ENCODE data around the gene RERE. TPM values are rescaled to one million over a fixed set of nuclear protein-coding genes. Genes with fewer than 3 reads are reported as not detected.

RERE gene
- total RNA-seq, 1 experiment from 2014 or later = 40.6 TPM

DNA sequence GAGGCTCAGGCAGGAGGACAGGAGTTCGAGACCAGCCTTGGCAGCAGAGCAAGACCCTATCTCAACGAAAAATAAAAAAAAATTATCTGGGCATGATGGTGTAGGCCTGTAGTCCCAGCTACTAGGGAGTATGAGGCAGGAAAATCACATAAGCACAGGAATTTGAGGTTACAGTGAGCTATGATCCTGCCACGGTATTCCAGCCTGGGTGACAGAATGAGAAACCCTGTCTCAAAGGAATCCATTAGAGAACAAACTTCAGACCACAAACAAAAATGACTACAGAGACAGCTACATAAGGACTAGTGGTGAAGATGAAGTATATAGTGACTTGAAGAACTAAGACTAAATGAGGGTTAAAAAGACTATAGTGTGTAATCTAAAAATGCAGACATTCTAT is 233.1 kb downstream of the RERE start:
- no peak for TF ChIP-seq ZFX (IDR thresholded peaks at IDR 0.05)
- no peak for TF ChIP-seq RAD21 (IDR thresholded peaks at IDR 0.05; ENCODE audit: low read depth)
- no peak for TF ChIP-seq EGR1 (IDR thresholded peaks at IDR 0.05; ENCODE audit: low read depth)
- TF ChIP-seq EZH2 (IDR thresholded peaks at IDR 0.05) = no peak
- TF ChIP-seq POLR2A (IDR thresholded peaks at IDR 0.05; ENCODE audit: borderline replicate concordance, extremely low read depth, insufficient read depth, insufficient read length) = no peak
- no peak for TF ChIP-seq ELF1 (IDR thresholded peaks at IDR 0.05; ENCODE audit: borderline replicate concordance, low read depth)
- no peak for TF ChIP-seq CBX3 (IDR thresholded peaks at IDR 0.05; ENCODE audit: low read depth)
- no peak for TF ChIP-seq POLR2AphosphoS5 (IDR thresholded peaks at IDR 0.05; ENCODE audit: low read depth, low read length)
- TF ChIP-seq, protein P1, sequence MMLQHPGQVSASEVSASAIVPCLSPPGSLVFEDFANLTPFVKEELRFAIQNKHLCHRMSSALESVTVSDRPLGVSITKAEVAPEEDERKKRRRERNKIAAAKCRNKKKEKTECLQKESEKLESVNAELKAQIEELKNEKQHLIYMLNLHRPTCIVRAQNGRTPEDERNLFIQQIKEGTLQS (IDR thresholded peaks at IDR 0.05) = no peak
- TF ChIP-seq, protein P2, sequence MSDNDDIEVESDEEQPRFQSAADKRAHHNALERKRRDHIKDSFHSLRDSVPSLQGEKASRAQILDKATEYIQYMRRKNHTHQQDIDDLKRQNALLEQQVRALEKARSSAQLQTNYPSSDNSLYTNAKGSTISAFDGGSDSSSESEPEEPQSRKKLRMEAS (IDR thresholded peaks at IDR 0.05) = no peak
- TF ChIP-seq, protein P3, sequence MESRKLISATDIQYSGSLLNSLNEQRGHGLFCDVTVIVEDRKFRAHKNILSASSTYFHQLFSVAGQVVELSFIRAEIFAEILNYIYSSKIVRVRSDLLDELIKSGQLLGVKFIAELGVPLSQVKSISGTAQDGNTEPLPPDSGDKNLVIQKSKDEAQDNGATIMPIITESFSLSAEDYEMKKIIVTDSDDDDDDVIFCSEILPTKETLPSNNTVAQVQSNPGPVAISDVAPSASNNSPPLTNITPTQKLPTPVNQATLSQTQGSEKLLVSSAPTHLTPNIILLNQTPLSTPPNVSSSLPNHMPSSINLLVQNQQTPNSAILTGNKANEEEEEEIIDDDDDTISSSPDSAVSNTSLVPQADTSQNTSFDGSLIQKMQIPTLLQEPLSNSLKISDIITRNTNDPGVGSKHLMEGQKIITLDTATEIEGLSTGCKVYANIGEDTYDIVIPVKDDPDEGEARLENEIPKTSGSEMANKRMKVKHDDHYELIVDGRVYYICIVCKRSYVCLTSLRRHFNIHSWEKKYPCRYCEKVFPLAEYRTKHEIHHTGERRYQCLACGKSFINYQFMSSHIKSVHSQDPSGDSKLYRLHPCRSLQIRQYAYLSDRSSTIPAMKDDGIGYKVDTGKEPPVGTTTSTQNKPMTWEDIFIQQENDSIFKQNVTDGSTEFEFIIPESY (IDR thresholded peaks at IDR 0.05; ENCODE audit: extremely low read depth, insufficient replicate concordance, low read length) = no peak
- TF ChIP-seq ZNF274 (IDR thresholded peaks at IDR 0.05; ENCODE audit: low read depth, low read length) = no peak
- no peak for TF ChIP-seq CEBPB (IDR thresholded peaks at IDR 0.05; ENCODE audit: low read depth)
- no peak for TF ChIP-seq SP1 (IDR thresholded peaks at IDR 0.05; ENCODE audit: low read depth)
- Histone ChIP-seq H3K79me2 (ENCODE audit: insufficient read depth, low read length) (no peaks in the 10 kb centered on the region; the same call in none of the 2 replicates), H3K9me3 (ENCODE audit: control insufficient read depth in 1 of 2, insufficient read depth in 1 of 2, low read depth in 1 of 2, low read length in 2 of 2) (no peaks in the 10 kb centered on the region), H2AFZ (ENCODE audit: low read depth, low read length, poor library complexity, severe bottlenecking) (no peak overlapping the region), H3K4me3 (replicated peaks in 1 of 2; ENCODE audit: low read depth in 1 of 2, low read length in 2 of 2) (no peak overlapping the region), H3K4me2 (ENCODE audit: low read length) (no peak overlapping the region), H3K36me3 (ENCODE audit: control insufficient read depth in 1 of 2, insufficient read depth in 2 of 2, low read length in 2 of 2) (no peaks in the 10 kb centered on the region), H3K27me3 (ENCODE audit: insufficient read depth, low read length) (no peaks in the 10 kb centered on the region), H3K9ac (ENCODE audit: low read length) (no peak overlapping the region), H3K27ac (ENCODE audit: low read depth, low read length) (no peak overlapping the region), H3K4me1 (ENCODE audit: control insufficient read depth in 1 of 2, insufficient read depth in 2 of 2, low read length in 2 of 2) (no peaks in the 10 kb centered on the region), H4K20me1 (ENCODE audit: insufficient read depth) (no peaks in the 10 kb centered on the region), H3K9me2 (ENCODE audit: insufficient read depth) (no peaks in the 10 kb centered on the region)
- no TSS peak for BruUV-seq (replicated peaks)
- POLR2A ChIA-PET = no interaction called here
- intact Hi-C loops (cut with micrococcal nuclease) = no loop called here
- CTCF ChIA-PET = no interaction called here
- ATAC-seq = no peak
- DNase-seq (ENCODE audit: low read depth, low spot score) = no peak
- RAD21 ChIA-PET (ENCODE audit: low non-redundant PET in 1 of 2, low total read pairs in 2 of 2, uncharacterized antibody in 2 of 2, unreplicated experiment in 2 of 2) = no interaction called here
